Fibroblast of lung (primary cell): ENCODE results near the gene MAP3K4. TPM values are rescaled to one million over a fixed set of nuclear protein-coding genes. Genes with fewer than 3 reads are reported as not detected.

Experiments used
- DNase-seq, 2 donors: peaks; one replicate each; pipeline versions ENCODE4 v3.0.0 to v3.0.0-alpha.2; 2010; ENCODE audit warnings: low read depth in 2 of 2
- H2AFZ ChIP-seq: 2 replicates; pipeline ENCODE4 v1.5.1; 2012; ENCODE audit warnings: low read length, control low read depth, inconsistent platforms
- H3K27ac ChIP-seq: 2 replicates; pipeline ENCODE4 v1.5.1; 2011; ENCODE audit warnings: low read length, control low read depth; ENCODE audit not compliant: insufficient read depth
- H3K27me3 ChIP-seq: 2 replicates; pipeline ENCODE4 v1.5.1; 2011; ENCODE audit warnings: mild to moderate bottlenecking, low read length; ENCODE audit not compliant: control insufficient read depth, insufficient read depth
- H3K36me3 ChIP-seq: 2 replicates; pipeline ENCODE4 v1.5.1; 2011; ENCODE audit warnings: low read length; ENCODE audit not compliant: control insufficient read depth, insufficient read depth
- H3K4me1 ChIP-seq: 2 replicates; pipeline ENCODE4 v1.5.1; 2011; ENCODE audit warnings: low read length; ENCODE audit not compliant: control insufficient read depth, insufficient read depth; ENCODE audit errors: extremely low read depth
- H3K4me2 ChIP-seq: 2 replicates; pipeline ENCODE4 v1.5.1; 2011; ENCODE audit warnings: low read length, control low read depth; ENCODE audit not compliant: insufficient read depth; ENCODE audit errors: extremely low read depth
- H3K4me3 ChIP-seq, 4 experiments: fragments of 200-600 bp in 1 of 4; sonication (generic) in 1 of 4; replicated peaks in 1 of 4; 2 replicates each; pipeline ENCODE4 v1.5.1; 2011 to 2016; ENCODE audit warnings: low read length in 4 of 4, low read depth in 3 of 4, mild to moderate bottlenecking in 3 of 4, control low read depth in 2 of 4, inconsistent platforms in 1 of 4, mixed read lengths in 1 of 4; ENCODE audit not compliant: insufficient read depth in 1 of 4; ENCODE audit errors: control extremely low read depth in 1 of 4
- H3K79me2 ChIP-seq: 2 replicates; pipeline ENCODE4 v1.5.1; 2012; ENCODE audit warnings: mild to moderate bottlenecking, low read length, inconsistent platforms; ENCODE audit not compliant: control insufficient read depth, insufficient read depth
- H3K9ac ChIP-seq: 2 replicates; pipeline ENCODE4 v1.5.1; 2011; ENCODE audit warnings: mild to moderate bottlenecking, low read length, control low read depth; ENCODE audit not compliant: insufficient read depth
- H3K9me3 ChIP-seq: 2 replicates; pipeline ENCODE4 v1.5.1; 2012; ENCODE audit warnings: low read depth, low read length; ENCODE audit not compliant: control insufficient read depth, insufficient read depth
- H4K20me1 ChIP-seq: 2 replicates; pipeline ENCODE4 v1.5.1; 2011; ENCODE audit warnings: low read length; ENCODE audit not compliant: control insufficient read depth, insufficient read depth; ENCODE audit errors: extremely low read depth
- CTCF ChIP-seq, 2 donors: IDR thresholded peaks in 1 of 2; conservative IDR thresholded peaks in 1 of 2; 1 replicate in 1 of 2; 2 replicates in 1 of 2; pipeline ENCODE4 v1.5.1; 2011 to 2012; ENCODE audit warnings: low read length in 2 of 2, control low read depth in 1 of 2, inconsistent platforms in 1 of 2, low read depth in 1 of 2, mild to moderate bottlenecking in 1 of 2
- EZH2 ChIP-seq: IDR thresholded peaks from 2 replicates; pipeline ENCODE4 v1.5.1; 2012; ENCODE audit warnings: low read length, control low read depth, mild to moderate bottlenecking; ENCODE audit errors: missing control alignments
- polyA plus RNA-seq, 2 donors: library from polyadenylated mRNA; depleted of rRNA in 1 of 2; stranded (reverse) in 1 of 2; unstranded in 1 of 2; fragments of >200 nt; gene quantifications; 2 replicates each; pipeline ENCODE4 v1.2.1, GENCODE V29; 2011 to 2012; ENCODE audit warnings: missing spikeins in 1 of 2
- total RNA-seq: library from RNA; depleted of rRNA; stranded (reverse); fragments of >200 nt; gene quantifications from 2 replicates; pipeline ENCODE4 v1.2.1, GENCODE V29; 2014

MAP3K4 gene
- total and polyA plus RNA-seq, 2 donors (not counting 1 experiment from before 2014, with no cell fraction given) = 9.1 to 44.4 TPM

GRCh38 chr6:160996131-160996601, 4.6 kb downstream of the MAP3K4 start:
- no peaks in the 10 kb centered on the region for H3K4me1 ChIP-seq

GRCh38 chr6:160998217-160998616, 6.6 kb downstream of the MAP3K4 start:
- Histone ChIP-seq H3K79me2 (peaks cover 44% of the 10 kb centered on the region), H3K9ac (no peak overlapping the region), H3K9me3 (no peaks in the 10 kb centered on the region), H3K27me3 (no peaks in the 10 kb centered on the region), H2AFZ (no peak overlapping the region), H3K36me3 (no peaks in the 10 kb centered on the region), H3K27ac (no peak overlapping the region), H3K4me2 (no peak overlapping the region), H3K4me3 (no peak overlapping the region), H4K20me1 (no peaks in the 10 kb centered on the region), H3K4me1 (no peaks in the 10 kb centered on the region)
- no peak for DNase-seq
- no peak for TF ChIP-seq EZH2
- TF ChIP-seq CTCF (conservative IDR thresholded peaks at IDR 0.05 in 1 of 2, IDR thresholded peaks at IDR 0.05 in 1 of 2; ENCODE audit: low read depth in 1 of 2, low read length in 2 of 2) = no peak

More at GRCh38 chr6:160996131-160996601, 4.6 kb downstream of the MAP3K4 start:
- H3K4me2 ChIP-seq = no peak overlapping the region
- no peaks in the 10 kb centered on the region for H3K36me3 ChIP-seq
- H3K79me2 ChIP-seq = peaks cover 42% of the 10 kb centered on the region
- peak in 1 of 2 donors; percentile 42 for DNase-seq
- H3K27ac ChIP-seq = no peak overlapping the region
- TF ChIP-seq CTCF (conservative IDR thresholded peaks at IDR 0.05 in 1 of 2, IDR thresholded peaks at IDR 0.05 in 1 of 2; ENCODE audit: low read depth in 1 of 2, low read length in 2 of 2) = no peak
- TF ChIP-seq EZH2 = no peak
- H3K4me3 ChIP-seq = no peak overlapping the region
- no peaks in the 10 kb centered on the region for H3K27me3 ChIP-seq
- no peaks in the 10 kb centered on the region for H3K9me3 ChIP-seq
- H2AFZ ChIP-seq = no peak overlapping the region
- H3K9ac ChIP-seq = no peak overlapping the region
- H4K20me1 ChIP-seq = no peaks in the 10 kb centered on the region

- no peak overlapping the region for H2AFZ ChIP-seq
- no peaks in the 10 kb centered on the region for H3K9me3 ChIP-seq
- H3K79me2 ChIP-seq = peaks cover 39% of the 10 kb centered on the region
- no peak overlapping the region for H3K4me2 ChIP-seq
- no peaks in the 10 kb centered on the region for H3K27me3 ChIP-seq
- H3K9ac ChIP-seq = no peak overlapping the region
- no peaks in the 10 kb centered on the region for H3K4me1 ChIP-seq
- TF ChIP-seq EZH2 (no peak), CTCF (conservative IDR thresholded peaks at IDR 0.05 in 1 of 2, IDR thresholded peaks at IDR 0.05 in 1 of 2; ENCODE audit: low read depth in 1 of 2, low read length in 2 of 2) (no peak)
- H3K27ac ChIP-seq = no peak overlapping the region
- no peak for DNase-seq
- H4K20me1 ChIP-seq = no peaks in the 10 kb centered on the region
- no peak overlapping the region for H3K4me3 ChIP-seq
- H3K36me3 ChIP-seq = no peaks in the 10 kb centered on the region
These were observed 7.2 kb downstream of the MAP3K4 start for GRCh38 chr6:160998766-160999165.
